ENCODE data around the gene GSS. TPM values are rescaled to one million over a fixed set of nuclear protein-coding genes. Genes with fewer than 3 reads are reported as not detected.

GSS gene
- total RNA-seq, 3 donors from 2014 or later: 33.4 to 61.9 (median 53.7) TPM

DNA sequence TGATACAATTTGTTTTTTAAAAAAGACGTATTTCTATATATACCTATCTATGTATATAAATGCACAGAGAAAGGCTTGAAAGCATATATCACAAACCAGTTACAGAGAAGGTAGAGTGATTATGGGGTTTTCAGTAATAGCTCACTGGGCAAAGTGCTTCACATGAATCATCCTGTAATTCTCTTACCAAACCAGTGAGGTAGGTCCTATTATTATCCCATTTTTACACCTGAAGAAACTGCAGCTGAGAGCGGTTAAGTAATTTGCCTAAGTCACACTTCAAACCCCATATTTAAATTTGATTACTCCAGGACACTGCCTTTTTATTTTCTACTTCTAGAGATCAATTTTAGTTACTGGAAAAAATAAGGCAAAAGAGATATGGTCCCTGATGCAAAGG lies 4.4 kb downstream of the GSS start:
- DNase-seq (ENCODE audit: low spot score in 2 of 2): no peak
- H3K4me1 ChIP-seq: peaks cover 0 to 1% of the 10 kb centered on the region in 2 donors
- H3K4me3 ChIP-seq: no peak overlapping the region
- TF ChIP-seq POLR2A (IDR thresholded peaks at IDR 0.05): no peak
- TF ChIP-seq POLR2AphosphoS5 (IDR thresholded peaks at IDR 0.05): no peak
- TF ChIP-seq CTCF (IDR thresholded peaks at IDR 0.05): no peak
- no peaks in the 10 kb centered on the region for H3K9me3 ChIP-seq
- H3K36me3 ChIP-seq: no peaks in the 10 kb centered on the region
- H3K27ac ChIP-seq: no peak overlapping the region
- intact Hi-C loops (cut with DNase I; ENCODE audit: low total_unique reads): no loop called here
- no peaks in the 10 kb centered on the region for H3K27me3 ChIP-seq

DNA sequence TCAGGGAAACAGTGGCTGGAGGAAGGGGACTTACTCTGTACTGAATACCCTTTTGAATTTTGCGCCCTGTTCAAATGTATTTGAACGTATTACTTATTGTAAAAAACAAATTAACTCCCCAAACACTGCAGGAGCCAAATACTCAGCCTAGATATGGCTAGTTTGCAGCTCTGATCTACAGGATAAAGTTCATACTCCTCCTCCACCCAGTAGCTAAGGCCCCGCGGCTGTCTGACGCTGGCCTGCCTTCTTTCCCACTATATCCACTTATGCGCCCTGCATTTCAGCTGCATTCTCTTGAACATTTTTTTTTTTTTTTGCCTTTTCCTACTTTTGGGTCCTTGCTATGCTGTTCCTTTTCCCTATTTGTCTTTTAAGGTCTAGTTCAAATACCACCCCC lies 6.5 kb downstream of the GSS start:
- no peaks in the 10 kb centered on the region for H3K27me3 ChIP-seq
- H3K4me3 ChIP-seq: no peak overlapping the region
- no peaks in the 10 kb centered on the region for H3K36me3 ChIP-seq
- no peak for TF ChIP-seq POLR2A (IDR thresholded peaks at IDR 0.05)
- TF ChIP-seq CTCF (IDR thresholded peaks at IDR 0.05): no peak
- TF ChIP-seq POLR2AphosphoS5 (IDR thresholded peaks at IDR 0.05): no peak
- H3K9me3 ChIP-seq: no peaks in the 10 kb centered on the region
- intact Hi-C loops (cut with DNase I; ENCODE audit: low total_unique reads): no loop called here
- no peaks in the 10 kb centered on the region for H3K4me1 ChIP-seq
- DNase-seq (ENCODE audit: low spot score in 2 of 2): no peak
- H3K27ac ChIP-seq: peak overlapping the region in 1 of 2 donors; percentile 8

GRCh38 chr20:34948030-34948429 lies 7.6 kb downstream of the GSS start:
- no peak for TF ChIP-seq POLR2AphosphoS5 (IDR thresholded peaks at IDR 0.05)
- no peak for TF ChIP-seq CTCF (IDR thresholded peaks at IDR 0.05)
- TF ChIP-seq POLR2A (IDR thresholded peaks at IDR 0.05): no peak
- H3K9me3 ChIP-seq: no peaks in the 10 kb centered on the region
- H3K4me3 ChIP-seq: no peak overlapping the region
- DNase-seq (ENCODE audit: low spot score in 2 of 2): no peak
- H3K27ac ChIP-seq: no peak overlapping the region
- no peaks in the 10 kb centered on the region for H3K36me3 ChIP-seq
- H3K27me3 ChIP-seq: no peaks in the 10 kb centered on the region
- intact Hi-C loops (cut with DNase I; ENCODE audit: low total_unique reads): no loop called here
- H3K4me1 ChIP-seq: no peaks in the 10 kb centered on the region

DNA sequence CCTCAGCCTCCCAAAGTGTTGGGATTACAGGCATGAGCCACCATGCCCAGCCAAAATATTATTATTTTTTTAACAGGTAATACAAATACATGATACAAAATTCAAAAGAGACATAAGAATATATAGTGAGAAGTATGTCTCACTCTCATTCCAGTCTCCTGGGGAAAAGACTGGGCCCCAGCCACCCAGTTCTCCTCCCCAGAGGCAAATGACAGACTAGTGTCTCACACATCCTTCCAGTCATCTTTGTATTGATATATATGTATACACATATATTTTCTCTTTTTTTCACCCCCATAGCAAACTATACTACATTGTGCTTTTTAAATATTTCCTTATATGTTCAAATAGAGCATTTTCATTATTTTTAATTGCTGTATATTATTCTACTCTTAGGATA lies 8.3 kb downstream of the GSS start:
- no peak for TF ChIP-seq POLR2AphosphoS5 (IDR thresholded peaks at IDR 0.05)
- TF ChIP-seq POLR2A (IDR thresholded peaks at IDR 0.05): no peak
- no peak for TF ChIP-seq CTCF (IDR thresholded peaks at IDR 0.05)
- Histone ChIP-seq H3K4me1 (no peaks in the 10 kb centered on the region), H3K9me3 (no peaks in the 10 kb centered on the region), H3K4me3 (no peak overlapping the region), H3K27me3 (no peaks in the 10 kb centered on the region), H3K27ac (no peak overlapping the region), H3K36me3 (no peaks in the 10 kb centered on the region)
- no peak for DNase-seq (ENCODE audit: low spot score in 2 of 2)
- intact Hi-C loops (cut with DNase I; ENCODE audit: low total_unique reads): no loop called here

GRCh38 chr20:34946661-34947060 lies 8.9 kb downstream of the GSS start:
- no peaks in the 10 kb centered on the region for H3K4me1 ChIP-seq
- DNase-seq (ENCODE audit: low spot score in 2 of 2): no peak
- peak overlapping the region in 1 of 2 donors; percentile 66 for H3K27ac ChIP-seq
- TF ChIP-seq POLR2AphosphoS5 (IDR thresholded peaks at IDR 0.05): no peak
- no peak for TF ChIP-seq CTCF (IDR thresholded peaks at IDR 0.05)
- no peak for TF ChIP-seq POLR2A (IDR thresholded peaks at IDR 0.05)
- intact Hi-C loops (cut with DNase I; ENCODE audit: low total_unique reads): no loop called here
- no peaks in the 10 kb centered on the region for H3K9me3 ChIP-seq
- H3K36me3 ChIP-seq: no peaks in the 10 kb centered on the region
- H3K4me3 ChIP-seq: no peak overlapping the region
- no peaks in the 10 kb centered on the region for H3K27me3 ChIP-seq
